AG09319 (cell line): ENCODE measurements around the gene FAM193A.
"Not testable (repeated sequence)": the region's sequence is repeated elsewhere in the genome, so short reads cannot be mapped to it uniquely, and the experiment has no call there.

ENCODE experiments used
- DNase-seq: peaks from one replicate; pipeline ENCODE4 v3.0.0-alpha.2; 2010; ENCODE audit warnings: low read depth; ENCODE audit errors: extremely low read depth
- TF ChIP-seq, protein P1 (sequence below): IDR thresholded peaks from 2 replicates; pipeline ENCODE4 v1.5.1; 2011; ENCODE audit warnings: low read depth, mild to moderate bottlenecking, inconsistent platforms, low read length, moderate library complexity

Gene FAM193A

DNA sequence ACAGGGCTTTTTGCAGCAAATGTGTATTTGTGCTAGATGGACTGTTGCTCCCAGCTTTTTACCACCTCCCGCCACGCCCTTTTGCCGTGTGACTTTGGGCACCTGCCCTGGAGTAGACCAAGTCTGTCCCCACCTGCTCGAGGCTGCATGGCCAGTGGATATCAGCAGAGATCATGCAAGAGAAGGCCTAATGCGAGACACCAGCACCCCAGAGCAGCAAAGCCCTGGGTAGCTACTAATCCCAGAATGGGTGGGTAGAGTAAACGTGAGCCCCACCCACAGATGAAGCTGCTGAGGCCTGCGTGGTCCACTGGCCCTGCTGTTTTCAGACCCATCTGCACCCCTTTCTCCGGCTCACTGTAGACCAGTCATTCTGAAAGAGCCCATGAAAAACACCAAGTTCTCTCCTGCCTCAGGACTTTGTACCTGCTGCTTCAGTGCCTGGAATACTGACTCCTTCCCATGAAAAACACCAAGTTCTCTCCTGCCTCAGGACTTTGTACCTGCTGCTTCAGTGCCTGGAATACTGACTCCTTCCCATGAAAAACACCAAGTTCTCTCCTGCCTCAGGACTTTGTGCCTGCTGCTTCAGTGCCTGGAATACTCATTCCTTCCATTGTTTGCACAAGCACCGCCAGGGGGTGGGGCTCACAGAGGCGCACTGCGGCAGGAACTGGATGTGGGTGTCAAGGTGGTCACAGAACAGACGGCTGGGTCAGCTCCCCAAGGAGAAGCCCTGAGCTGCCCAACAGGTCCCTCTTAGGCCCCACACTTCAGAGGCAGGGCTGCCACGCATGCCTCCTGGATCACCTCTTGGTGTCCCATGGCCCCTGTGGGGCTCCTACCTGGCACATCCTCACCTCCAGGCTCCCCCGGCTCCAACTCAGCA lies 224.8 kb downstream of the FAM193A start:
- TF ChIP-seq, protein P1, sequence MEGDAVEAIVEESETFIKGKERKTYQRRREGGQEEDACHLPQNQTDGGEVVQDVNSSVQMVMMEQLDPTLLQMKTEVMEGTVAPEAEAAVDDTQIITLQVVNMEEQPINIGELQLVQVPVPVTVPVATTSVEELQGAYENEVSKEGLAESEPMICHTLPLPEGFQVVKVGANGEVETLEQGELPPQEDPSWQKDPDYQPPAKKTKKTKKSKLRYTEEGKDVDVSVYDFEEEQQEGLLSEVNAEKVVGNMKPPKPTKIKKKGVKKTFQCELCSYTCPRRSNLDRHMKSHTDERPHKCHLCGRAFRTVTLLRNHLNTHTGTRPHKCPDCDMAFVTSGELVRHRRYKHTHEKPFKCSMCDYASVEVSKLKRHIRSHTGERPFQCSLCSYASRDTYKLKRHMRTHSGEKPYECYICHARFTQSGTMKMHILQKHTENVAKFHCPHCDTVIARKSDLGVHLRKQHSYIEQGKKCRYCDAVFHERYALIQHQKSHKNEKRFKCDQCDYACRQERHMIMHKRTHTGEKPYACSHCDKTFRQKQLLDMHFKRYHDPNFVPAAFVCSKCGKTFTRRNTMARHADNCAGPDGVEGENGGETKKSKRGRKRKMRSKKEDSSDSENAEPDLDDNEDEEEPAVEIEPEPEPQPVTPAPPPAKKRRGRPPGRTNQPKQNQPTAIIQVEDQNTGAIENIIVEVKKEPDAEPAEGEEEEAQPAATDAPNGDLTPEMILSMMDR = no peak
- no peak for DNase-seq

DNA sequence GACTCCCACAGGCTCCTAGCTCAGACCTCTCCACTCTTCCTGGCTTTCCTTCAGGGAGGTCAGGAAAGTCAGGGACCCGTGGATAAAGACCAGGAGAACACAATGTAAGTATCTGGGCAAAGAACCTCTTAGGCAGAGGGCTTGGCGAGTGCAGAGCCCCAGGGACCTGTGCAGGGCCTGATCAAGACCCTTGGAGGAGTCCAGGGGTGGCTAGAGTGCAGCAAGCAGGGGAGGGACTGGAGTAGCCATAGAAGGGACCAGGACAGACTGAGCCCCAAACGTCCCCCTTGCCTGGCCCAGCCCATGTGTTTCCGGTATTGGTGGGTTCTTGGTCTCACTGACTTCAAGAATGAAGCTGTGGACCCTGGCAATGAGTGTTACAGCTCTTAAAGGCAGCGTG lies 225.6 kb downstream of the FAM193A start:
- TF ChIP-seq, protein P1 = no peak
- DNase-seq = no peak

DNA sequence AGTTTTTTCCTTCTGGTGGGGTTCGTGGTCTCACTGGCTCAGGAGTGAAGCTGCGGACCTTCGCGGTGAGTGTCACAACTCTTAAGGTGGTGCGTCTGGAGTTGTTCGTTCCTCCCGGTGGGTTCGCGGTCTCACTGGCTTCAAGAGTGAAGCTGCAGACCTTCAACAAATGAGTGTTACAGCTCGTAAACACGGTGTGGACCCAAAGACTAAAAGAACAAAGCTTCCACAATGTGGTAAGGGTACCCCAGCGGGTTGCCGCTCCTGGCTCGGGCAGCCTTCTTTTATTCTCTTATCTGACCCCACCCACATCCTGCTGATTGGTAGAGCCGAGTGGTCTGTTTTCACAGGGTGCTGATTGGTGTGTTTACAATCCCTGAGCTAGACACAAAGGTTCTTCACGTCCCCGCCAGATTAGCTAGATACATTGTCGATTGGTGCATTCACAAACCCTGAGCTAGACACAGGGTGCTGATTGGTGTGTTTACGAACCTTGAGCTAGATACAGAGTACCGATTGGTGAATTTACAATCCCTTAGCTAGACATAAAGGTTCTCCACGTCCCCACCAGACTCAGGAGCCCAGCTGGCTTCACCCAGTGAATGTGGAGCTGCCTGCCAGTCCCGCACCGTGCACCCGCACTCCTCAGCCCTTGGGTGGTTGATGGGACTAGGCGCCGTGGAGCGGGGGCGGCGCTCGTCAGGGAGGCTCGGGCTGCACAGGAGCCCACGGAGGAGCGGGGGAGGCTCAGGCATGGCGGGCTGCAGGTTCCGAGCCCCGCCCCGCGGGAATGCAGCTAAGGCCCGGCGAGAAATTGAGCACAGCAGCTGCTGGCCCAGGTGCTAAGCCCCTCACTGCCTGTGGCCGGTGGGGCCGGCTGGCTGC lies 226.3 kb downstream of the FAM193A start:
- not testable (repeated sequence) for DNase-seq

DNA sequence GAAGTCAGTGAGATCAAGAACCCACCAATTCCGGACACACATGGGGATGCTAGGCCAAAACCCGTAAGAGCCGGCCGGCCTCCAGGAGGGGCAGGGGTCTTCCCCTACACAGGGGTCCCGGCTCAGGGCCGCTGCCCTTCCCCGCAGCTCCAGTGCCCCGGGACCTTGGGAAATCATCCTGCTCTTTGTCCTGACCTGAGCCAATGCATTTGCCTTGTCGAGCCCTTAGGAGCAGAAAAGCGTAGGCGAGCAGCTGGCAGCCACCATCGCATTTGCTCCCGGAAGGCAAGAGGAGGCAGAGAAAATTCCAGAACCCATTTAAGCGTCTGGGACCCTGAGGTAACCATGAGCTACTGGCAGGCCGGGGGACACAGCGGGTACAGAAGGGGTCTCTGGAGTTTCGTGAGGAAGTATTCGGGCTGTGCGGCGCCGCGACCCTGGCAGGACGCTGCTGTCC lies 227.1 kb downstream of the FAM193A start:
- no peak for DNase-seq

DNA sequence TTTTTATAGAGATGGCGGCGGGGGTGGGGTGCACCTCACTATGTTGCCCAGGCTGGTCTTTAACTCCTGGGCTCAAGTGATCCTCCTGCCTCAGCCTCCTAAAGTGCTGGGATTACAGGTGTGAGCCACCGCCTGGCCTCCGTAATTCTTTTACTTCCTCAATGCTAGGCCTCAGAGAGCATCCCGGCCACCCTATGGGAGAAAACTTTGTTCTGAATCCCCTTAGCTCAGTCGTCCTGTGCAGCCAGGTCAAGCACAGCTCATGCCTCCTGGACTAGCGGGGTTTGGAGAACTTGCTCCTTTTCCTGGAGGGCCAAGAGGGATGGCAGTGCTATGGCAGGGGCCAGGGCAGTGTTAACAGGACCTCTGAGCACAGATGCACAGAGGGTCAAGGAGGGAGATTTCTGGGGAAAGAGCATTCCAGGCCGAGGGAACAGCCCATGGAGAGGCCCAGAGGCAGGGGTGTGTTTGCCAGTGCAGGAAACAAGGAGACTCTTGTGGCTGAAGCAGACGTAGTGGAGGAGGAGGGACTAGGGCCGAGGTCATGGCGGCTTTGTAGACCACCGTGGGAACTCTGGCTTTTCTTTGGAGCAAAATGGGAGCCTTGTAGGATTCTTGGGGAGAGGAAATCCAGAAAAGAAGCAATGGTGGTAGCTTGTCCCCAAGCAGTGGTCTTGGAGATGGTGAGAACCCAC lies 229.5 kb downstream of the FAM193A start:
- DNase-seq = no peak
- TF ChIP-seq, protein P1 = no peak

More for the DNA sequence above, 227.1 kb downstream of the FAM193A start:
- TF ChIP-seq, protein P1 = no peak

DNA sequence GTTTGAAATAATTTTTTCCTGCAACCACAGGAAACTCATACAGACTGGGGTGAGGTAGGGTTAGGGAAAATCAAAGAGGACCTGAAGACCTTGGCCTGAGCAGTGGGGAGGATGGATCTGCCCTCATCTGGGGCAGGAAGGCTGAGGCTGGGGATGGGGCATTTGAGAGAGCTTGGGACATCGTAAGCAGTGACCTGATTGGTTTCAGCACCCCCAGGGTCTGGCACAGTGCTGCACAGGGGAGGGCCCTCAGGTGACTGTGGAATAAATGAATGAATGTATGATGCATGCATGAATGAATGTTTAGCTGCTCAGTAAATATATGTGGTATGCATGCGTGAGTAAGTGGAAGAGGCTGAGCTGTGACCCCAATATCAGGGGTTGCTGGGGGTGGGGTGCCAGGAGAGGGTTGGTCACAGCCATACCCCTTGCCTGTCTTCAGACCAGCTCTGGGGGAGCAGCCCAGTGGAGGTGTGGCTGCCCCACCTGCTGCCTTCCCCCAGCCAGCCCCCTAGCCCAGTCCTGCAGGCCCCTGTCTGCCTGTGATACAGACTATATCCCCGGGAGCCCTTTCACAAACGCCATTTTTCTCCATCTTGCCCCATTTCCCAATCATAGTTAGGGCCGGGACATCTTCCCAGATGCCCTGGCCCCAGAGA lies 230.7 kb downstream of the FAM193A start:
- TF ChIP-seq, protein P1 = no peak
- no peak for DNase-seq

DNA sequence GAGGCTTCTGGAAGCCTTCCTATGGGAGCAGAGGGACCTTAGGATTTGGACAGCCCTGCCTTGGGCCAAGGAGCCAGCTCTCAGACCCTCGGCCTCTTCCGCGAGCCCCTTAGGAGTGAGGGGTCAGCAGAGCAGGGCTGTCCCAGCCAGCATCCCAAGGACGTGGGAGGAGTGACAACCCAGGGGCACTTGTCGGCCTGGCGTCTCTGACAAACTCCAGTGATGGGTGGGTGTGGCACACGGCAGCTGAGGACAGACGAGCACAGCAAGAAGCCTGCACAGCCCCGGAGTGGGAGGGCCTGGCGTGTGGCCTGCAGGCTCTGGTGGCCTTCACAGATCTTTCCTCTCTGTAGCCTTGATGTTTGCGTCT lies 231.2 kb downstream of the FAM193A start:
- TF ChIP-seq, protein P1 = no peak
- DNase-seq = no peak
